Right cardiac atrium (tissue), 5 donors: ENCODE data around the gene SON. TPM values are rescaled to one million over a fixed set of nuclear protein-coding genes. Genes with fewer than 3 reads are reported as not detected.

Source experiments
- ATAC-seq, 2 donors: fragments of 200-7000 bp; cut with Tn5 transposase; one replicate each; pipeline versions ENCODE4 v1.8.0 to v1.9.1; 2020; ENCODE audit warnings: moderate library complexity in 2 of 2, mild to moderate bottlenecking in 1 of 2
- DNase-seq, 3 donors: peaks; one replicate each; pipeline ENCODE4 v3.0.0-alpha.2; 2020
- H3K27ac ChIP-seq: one replicate; pipeline ENCODE4 v1.5.1; 2013; ENCODE audit warnings: mild to moderate bottlenecking, low read length, control low read depth, moderate library complexity
- H3K27me3 ChIP-seq: one replicate; pipeline ENCODE4 v1.6.1; 2013; ENCODE audit not compliant: control insufficient read depth, insufficient read depth
- H3K4me1 ChIP-seq: one replicate; pipeline ENCODE4 v1.6.1; 2013; ENCODE audit warnings: low read length; ENCODE audit not compliant: control insufficient read depth, insufficient read depth
- H3K4me3 ChIP-seq: one replicate; pipeline ENCODE4 v1.5.1; 2013; ENCODE audit warnings: low read length, control low read depth
- H3K9me3 ChIP-seq: one replicate; pipeline ENCODE4 v1.6.1; 2013; ENCODE audit warnings: low read length; ENCODE audit not compliant: control insufficient read depth
- WGBS: extraction: QIAGEN DNeasy Blood & Tissue Kit; methylation state at CpG from one replicate; pipeline ENCODE4 v1.1.7; 2013; 5-methylcytosine and 5-hydroxymethylcytosine counted together
- intact Hi-C, 4 donors: fragments of 100-400 bp; cut with DNase I; formaldehyde crosslinking; loops; one replicate each; pipeline versions ENCODE4 v1.11.0 to v1.14.0; 2022 to 2023
- polyA plus RNA-seq: library from polyadenylated mRNA; stranded (reverse); fragments of 200-250 nt; gene quantifications from one replicate; pipeline ENCODE4 v1.2.3, GENCODE V29; 2013
- total RNA-seq, 4 donors: library from RNA; stranded (reverse); fragmentation: NEBNext Ultra II Directional; extraction: Animal tissue kit (Norgen Biotek cat#: 25700); gene quantifications; one replicate each; pipeline ENCODE4 v1.2.1, GENCODE V29; 2021
- donor health status: healthy with polysubstance abuse.
- donor health status: DM: no; HTN: yes; CAD: no.
- donor health status: DM: no; HTN: no; CAD: no.
- donor health status: DM: no; HTN: yes; CAD: no; lungs with severe emphysema.
- donor health status: DM: yes; HTN: yes; CAD: no.

SON gene
- total and polyA plus RNA-seq, 5 donors: 91.2 to 204 (median 172) TPM

- ATAC-seq (no peak), DNase-seq (no peak)
- Histone ChIP-seq H3K9me3 (no peaks in the 10 kb centered on the region), H3K4me1 (no peaks in the 10 kb centered on the region), H3K4me3 (no peak overlapping the region), H3K27ac (no peak overlapping the region), H3K27me3 (no peaks in the 10 kb centered on the region)
- intact Hi-C loops: no loop called here
- 81% methylated on average over 5 of the region's 5 CpGs for WGBS
These were observed 20.4 kb upstream of the SON start for GRCh38 chr21:33522297-33522952.

DNA sequence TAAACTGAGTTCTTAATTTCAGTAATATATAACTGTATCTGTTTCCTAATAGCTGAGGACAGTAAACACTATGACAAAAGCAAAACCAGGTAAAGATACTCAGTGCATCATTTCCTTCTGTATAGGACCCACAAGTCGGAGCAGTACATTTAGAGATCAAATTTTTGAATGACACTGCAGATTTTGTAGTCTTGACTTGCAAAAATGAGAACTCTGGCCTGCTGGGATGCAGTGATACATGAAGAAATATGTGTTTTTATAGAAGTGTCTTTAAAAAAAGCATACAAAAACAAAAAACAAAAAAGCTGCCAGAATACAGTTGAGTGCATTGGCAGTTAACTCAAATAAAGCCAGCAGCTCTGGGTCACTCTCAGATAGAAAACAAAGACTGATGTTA lies 19.9 kb upstream of the SON start:
- no peaks in the 10 kb centered on the region for H3K27me3 ChIP-seq
- H3K4me1 ChIP-seq: no peaks in the 10 kb centered on the region
- intact Hi-C loops: no loop called here
- no peak for ATAC-seq
- H3K9me3 ChIP-seq: no peaks in the 10 kb centered on the region
- no peak for DNase-seq
- WGBS: 79% methylated on average over 1 of the region's 1 CpG
- H3K27ac ChIP-seq: no peak overlapping the region
- no peak overlapping the region for H3K4me3 ChIP-seq

- H3K4me1 ChIP-seq: no peaks in the 10 kb centered on the region
- H3K4me3 ChIP-seq: no peak overlapping the region
- ATAC-seq: no peak
- intact Hi-C loops: no loop called here
- no peak overlapping the region for H3K27ac ChIP-seq
- H3K27me3 ChIP-seq: no peaks in the 10 kb centered on the region
- no peaks in the 10 kb centered on the region for H3K9me3 ChIP-seq
- no peak for DNase-seq
- WGBS: 87% methylated on average over 3 of the region's 3 CpGs
These were observed 11.8 kb upstream of the SON start for GRCh38 chr21:33531007-33531406.

DNA sequence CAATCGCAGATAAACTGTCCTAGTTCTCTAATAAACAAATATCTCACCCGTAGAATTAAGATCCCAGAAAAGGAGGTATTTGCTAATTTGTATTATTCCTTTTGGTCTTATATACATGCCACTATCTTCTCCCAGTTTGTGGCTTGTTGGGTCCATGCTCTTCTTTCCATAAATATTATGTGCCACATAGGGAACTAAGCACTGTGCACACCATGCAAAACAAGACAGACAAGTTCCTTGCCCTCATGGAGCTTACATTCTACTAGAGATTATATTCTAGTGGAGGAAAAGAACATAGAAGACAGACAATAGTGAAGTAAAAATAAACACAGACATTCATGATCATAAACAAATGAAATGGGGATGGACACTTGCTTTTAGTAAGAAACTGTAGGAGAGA lies 5.6 kb upstream of the SON start:
- H3K27ac ChIP-seq: no peak overlapping the region
- 95% methylated on average over 2 of the region's 2 CpGs for WGBS
- ATAC-seq: no peak
- DNase-seq: no peak
- no peaks in the 10 kb centered on the region for H3K9me3 ChIP-seq
- no peak overlapping the region for H3K4me3 ChIP-seq
- intact Hi-C loops: no loop called here
- H3K27me3 ChIP-seq: no peaks in the 10 kb centered on the region
- no peaks in the 10 kb centered on the region for H3K4me1 ChIP-seq

- intact Hi-C loops: no loop called here
- WGBS: 81% methylated on average over 4 of the region's 4 CpGs
These were observed 3.2 kb upstream of the SON start for GRCh38 chr21:33539616-33540015.

GRCh38 chr21:33540711-33541104 lies 2.1 kb upstream of the SON start:
- ATAC-seq (no peak), DNase-seq (no peak)
- 79% methylated on average over 3 of the region's 3 CpGs for WGBS
- no peak overlapping the region for H3K4me3 ChIP-seq
- no peak overlapping the region for H3K27ac ChIP-seq
- H3K4me1 ChIP-seq: no peaks in the 10 kb centered on the region
- H3K9me3 ChIP-seq: no peaks in the 10 kb centered on the region
- no peaks in the 10 kb centered on the region for H3K27me3 ChIP-seq
- intact Hi-C loops: no loop called here

More at GRCh38 chr21:33539616-33540015, 3.2 kb upstream of the SON start:
- ATAC-seq (no peak), DNase-seq (no peak)
- H3K9me3 ChIP-seq: no peaks in the 10 kb centered on the region
- H3K27me3 ChIP-seq: no peaks in the 10 kb centered on the region
- no peak overlapping the region for H3K4me3 ChIP-seq
- no peaks in the 10 kb centered on the region for H3K4me1 ChIP-seq
- no peak overlapping the region for H3K27ac ChIP-seq

DNA sequence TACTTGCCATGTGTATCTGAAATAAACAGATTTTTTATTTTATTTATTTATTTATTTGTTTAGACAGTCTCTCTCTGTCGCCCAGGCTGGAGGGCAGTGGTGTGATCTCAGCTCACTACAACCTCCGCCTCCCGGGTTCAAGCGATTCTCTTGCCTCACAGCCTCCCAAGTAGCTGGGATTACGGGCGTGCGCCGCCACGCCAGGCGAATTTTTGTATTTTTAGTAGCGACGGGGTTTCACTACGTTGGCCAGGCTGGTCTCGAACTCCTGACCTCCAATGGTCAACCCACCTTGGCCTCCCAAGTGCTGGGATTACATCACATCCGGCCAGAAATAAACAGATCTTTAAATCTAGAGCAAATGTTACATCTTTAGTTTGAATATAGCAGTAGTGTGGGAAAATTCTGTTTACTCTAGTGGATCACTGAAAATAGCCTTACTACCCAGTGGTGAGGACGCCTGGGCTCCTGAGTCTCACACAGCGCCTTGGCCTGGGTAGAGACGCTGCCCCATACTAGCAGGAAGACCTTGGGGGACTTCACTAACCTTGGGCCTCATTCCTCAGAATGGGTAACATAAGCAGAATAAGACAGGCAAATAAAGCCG lies 1.6 kb upstream of the SON start:
- 53% methylated on average over 19 of the region's 19 CpGs for WGBS
- ATAC-seq (no peak), DNase-seq (peak in 1 of 3 donors; percentile 55)
- Histone ChIP-seq H3K27ac (peak overlapping the region; percentile 81), H3K27me3 (no peaks in the 10 kb centered on the region), H3K9me3 (no peaks in the 10 kb centered on the region), H3K4me1 (no peaks in the 10 kb centered on the region), H3K4me3 (peak overlapping the region; percentile 52)
- intact Hi-C loops: no loop called here

DNA sequence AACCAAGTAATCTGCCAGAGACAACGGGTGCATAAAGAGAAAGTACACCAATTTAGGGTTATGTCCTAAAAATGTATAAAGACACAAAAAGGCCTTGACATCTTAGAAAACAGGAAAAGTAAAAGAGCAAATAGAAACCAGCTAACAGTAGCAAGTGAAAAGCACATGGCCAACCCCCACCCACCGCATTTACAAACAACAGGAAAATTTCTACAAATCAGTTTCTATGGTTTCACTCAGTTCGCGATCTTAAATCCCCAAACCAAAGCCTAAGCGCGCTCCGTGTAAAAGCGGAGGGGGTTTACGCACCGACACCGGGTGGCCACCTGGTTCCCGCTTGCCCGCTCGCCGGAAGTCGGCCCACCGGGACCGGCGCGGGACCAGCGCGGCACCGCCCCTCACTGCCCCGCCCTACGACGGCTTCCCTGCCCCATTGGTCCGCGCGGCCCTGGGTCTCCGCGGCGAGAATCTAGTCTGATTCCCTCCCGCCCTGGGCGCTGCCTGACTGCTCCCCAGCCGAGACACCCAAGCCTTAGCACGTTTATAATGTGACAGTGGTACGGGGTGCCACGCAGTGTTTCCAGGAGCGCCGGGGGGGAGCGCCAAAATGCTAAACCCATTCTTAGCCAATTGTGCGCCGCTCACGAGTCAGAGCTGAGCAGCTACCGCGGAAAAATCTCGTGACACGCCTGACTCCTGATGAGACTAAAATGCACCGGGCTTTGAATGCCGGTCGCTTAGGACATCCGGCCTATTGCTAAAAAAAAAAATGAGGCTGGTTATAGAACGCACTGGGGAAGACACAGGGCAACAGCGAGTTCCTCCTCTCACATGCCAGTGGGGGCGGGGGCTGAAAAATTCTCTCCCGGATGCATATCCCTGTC lies 840 bp upstream of the SON start, which contains the start of gene GART:
TSS of gene GART (minus strand) at position 362 of the 884 bp plus-strand sequence. CDS start 2,802 bp downstream, outside the sequence.
- Histone ChIP-seq H3K4me1 (no peaks in the 10 kb centered on the region), H3K9me3 (no peaks in the 10 kb centered on the region), H3K27me3 (no peaks in the 10 kb centered on the region), H3K27ac (peak within 1 kb of the TSS; percentile 99), H3K4me3 (peak within 1 kb of the TSS; percentile 99)
- intact Hi-C loops: no loop called here
- peak; percentile 92 to 93 for ATAC-seq
- WGBS: under 1% methylated on average over 56 of the region's 56 CpGs
- peak; percentile 85 to 94 (median 94) for DNase-seq

DNA sequence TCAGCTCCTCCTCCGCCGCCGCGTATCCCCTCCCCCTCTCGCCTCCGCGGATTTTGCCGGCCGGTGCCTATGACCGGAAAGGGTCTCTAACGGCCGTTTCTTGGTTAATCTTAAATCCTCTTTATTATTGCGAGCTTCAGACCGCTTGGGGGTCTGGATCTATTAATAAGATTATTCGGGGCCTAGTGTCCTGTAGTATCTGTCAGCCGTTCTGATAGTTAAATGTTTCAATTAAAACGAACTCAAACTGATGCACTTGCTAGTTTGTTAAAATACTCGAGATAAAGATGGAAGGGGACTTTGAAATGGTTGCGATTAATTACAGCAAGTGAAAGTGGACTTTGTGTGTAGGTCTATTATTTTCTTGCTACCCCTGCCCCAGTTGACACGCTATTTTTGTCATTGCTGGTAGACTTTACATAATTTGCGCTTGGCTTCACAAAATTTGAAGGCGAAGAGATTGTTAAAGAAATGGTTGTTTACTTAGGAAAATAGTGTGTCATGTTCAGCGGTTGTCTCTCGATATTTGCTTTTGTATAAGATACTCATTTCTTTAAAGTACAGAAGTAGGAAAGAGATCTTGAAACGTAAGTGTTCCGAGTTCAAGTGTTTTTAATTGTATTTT lies 779 bp downstream of the SON start:
- intact Hi-C loops: no loop called here
- Histone ChIP-seq H3K4me1 (no peaks in the 10 kb centered on the region), H3K9me3 (no peaks in the 10 kb centered on the region), H3K4me3 (peak overlapping the region; percentile 99), H3K27me3 (no peaks in the 10 kb centered on the region), H3K27ac (peak overlapping the region; percentile 95)
- DNase-seq (peak in 2 of 3 donors; percentile 85 to 87), ATAC-seq (peak in 1 of 2 donors; percentile 60)
- WGBS: under 1% methylated on average over 26 of the region's 26 CpGs

GRCh38 chr21:33544451-33545195 lies 1.8 kb downstream of the SON start:
- intact Hi-C loops: no loop called here

More at GRCh38 chr21:33544451-33545195, 1.8 kb downstream of the SON start:
- ATAC-seq (no peak), DNase-seq (no peak)
- 9% methylated on average over 8 of the region's 8 CpGs for WGBS
- H3K4me1 ChIP-seq: no peaks in the 10 kb centered on the region
- H3K27me3 ChIP-seq: no peaks in the 10 kb centered on the region
- H3K9me3 ChIP-seq: no peaks in the 10 kb centered on the region
- H3K27ac ChIP-seq: no peak overlapping the region
- peak overlapping the region; percentile 99 for H3K4me3 ChIP-seq
